Ovary (tissue), 3 donors: ENCODE data around the gene TYW1B.

Source experiments
- POLR2A ChIP-seq: fragments of 450-650 bp; IDR thresholded peaks from one replicate; pipeline ENCODE4 v1.6.1; 2017; ENCODE audit warnings: antibody characterized with exemption, mild to moderate bottlenecking, moderate library complexity
- TF ChIP-seq, protein P1 (sequence below), 3 donors: fragments of 450-650 bp in 2 of 3; fragments of 200-600 bp in 1 of 3; IDR thresholded peaks; one replicate each; pipeline versions ENCODE4 v1.5.1 to v1.8.0; 2016 to 2022; ENCODE audit warnings: antibody characterized with exemption in 3 of 3, mild to moderate bottlenecking in 1 of 3
- donor health status: DM: no; HTN: no; CAD: no.

DNA sequence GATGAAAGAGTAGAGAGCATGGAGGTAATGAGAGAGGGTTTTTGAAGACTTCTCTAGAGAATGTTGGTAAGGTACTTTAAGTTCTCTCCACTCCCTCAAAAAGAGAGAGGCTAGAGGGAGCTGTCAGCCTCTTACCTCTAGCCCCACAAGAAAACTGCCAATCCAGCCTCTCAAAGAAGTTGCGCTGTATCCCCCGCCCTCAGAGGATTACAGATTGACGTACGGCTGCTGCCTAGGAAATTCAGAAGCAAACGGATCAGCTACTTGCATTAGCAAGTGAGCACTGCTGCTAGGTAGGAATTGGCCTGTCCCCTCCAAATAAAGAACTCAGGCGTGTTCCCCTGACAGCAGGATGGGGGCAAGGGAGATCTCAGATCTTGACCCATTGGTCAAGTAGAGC is 34.2 kb downstream of the TYW1B start:
- TF ChIP-seq, protein P1, sequence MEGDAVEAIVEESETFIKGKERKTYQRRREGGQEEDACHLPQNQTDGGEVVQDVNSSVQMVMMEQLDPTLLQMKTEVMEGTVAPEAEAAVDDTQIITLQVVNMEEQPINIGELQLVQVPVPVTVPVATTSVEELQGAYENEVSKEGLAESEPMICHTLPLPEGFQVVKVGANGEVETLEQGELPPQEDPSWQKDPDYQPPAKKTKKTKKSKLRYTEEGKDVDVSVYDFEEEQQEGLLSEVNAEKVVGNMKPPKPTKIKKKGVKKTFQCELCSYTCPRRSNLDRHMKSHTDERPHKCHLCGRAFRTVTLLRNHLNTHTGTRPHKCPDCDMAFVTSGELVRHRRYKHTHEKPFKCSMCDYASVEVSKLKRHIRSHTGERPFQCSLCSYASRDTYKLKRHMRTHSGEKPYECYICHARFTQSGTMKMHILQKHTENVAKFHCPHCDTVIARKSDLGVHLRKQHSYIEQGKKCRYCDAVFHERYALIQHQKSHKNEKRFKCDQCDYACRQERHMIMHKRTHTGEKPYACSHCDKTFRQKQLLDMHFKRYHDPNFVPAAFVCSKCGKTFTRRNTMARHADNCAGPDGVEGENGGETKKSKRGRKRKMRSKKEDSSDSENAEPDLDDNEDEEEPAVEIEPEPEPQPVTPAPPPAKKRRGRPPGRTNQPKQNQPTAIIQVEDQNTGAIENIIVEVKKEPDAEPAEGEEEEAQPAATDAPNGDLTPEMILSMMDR (IDR thresholded peaks at IDR 0.05) = no peak
- TF ChIP-seq POLR2A = no peak
